ENCODE results near the gene CAPN10.

GRCh38 chr2:240595381-240596079 lies 9.0 kb downstream of the CAPN10 start:
- TF ChIP-seq CTCF (IDR thresholded peaks at IDR 0.05) (no peak), POLR2A (IDR thresholded peaks at IDR 0.05) (no peak)

Measured in uterus (tissue), 2 donors.